Common myeloid progenitor, CD34-positive (primary cell): ENCODE data around the gene MPRIP.

Experiments used
- CTCF ChIA-PET: fragments of 350-600 bp; sonication (Branson Sonifier 250); formaldehyde crosslinking; loops from one replicate; lab custom pipeline; 2021; ENCODE audit warnings: antibody characterized with exemption; lab: Charles Lee
- POLR2A ChIA-PET: fragments of 350-600 bp; sonication (Branson Sonifier 250); formaldehyde crosslinking; loops from one replicate; lab custom pipeline; 2021; ENCODE audit warnings: antibody characterized with exemption; lab: Charles Lee
- DNase-seq, 3 donors: peaks; one replicate each; pipeline versions ENCODE4 v3.0.0 to v3.0.0-alpha.2; 2013
- H3K27ac ChIP-seq, 2 experiments: 1 replicate in 1 of 2; 2 replicates in 1 of 2; pipeline ENCODE4 v1.7.0; 2013; ENCODE audit warnings: inconsistent platforms in 2 of 2, low read length in 2 of 2, mild to moderate bottlenecking in 2 of 2, low read depth in 1 of 2, moderate library complexity in 1 of 2; ENCODE audit not compliant: severe bottlenecking in 2 of 2, insufficient read depth in 1 of 2, poor library complexity in 1 of 2
- H3K27me3 ChIP-seq, 5 experiments: replicated peaks in 2 of 5; 1 replicate in 3 of 5; 2 replicates in 2 of 5; pipeline versions ENCODE4 v1.6.1 to v1.7.0; 2013; ENCODE audit warnings: low read length in 4 of 5, mild to moderate bottlenecking in 2 of 5, moderate library complexity in 2 of 5, inconsistent platforms in 1 of 5; ENCODE audit not compliant: insufficient read depth in 5 of 5, control insufficient read depth in 4 of 5
- H3K36me3 ChIP-seq, 4 experiments: 1 replicate in 2 of 4; 2 replicates in 2 of 4; pipeline versions ENCODE4 v1.6.1 to v1.7.0; 2013; ENCODE audit warnings: low read length in 3 of 4, control low read depth in 1 of 4, mild to moderate bottlenecking in 1 of 4; ENCODE audit not compliant: control insufficient read depth in 4 of 4, insufficient read depth in 4 of 4
- H3K4me1 ChIP-seq, 4 experiments: 1 replicate in 3 of 4; 2 replicates in 1 of 4; pipeline versions ENCODE4 v1.6.1 to v1.7.1; 2013; ENCODE audit warnings: low read length in 3 of 4, mild to moderate bottlenecking in 3 of 4, control low read depth in 1 of 4, inconsistent platforms in 1 of 4, moderate library complexity in 1 of 4; ENCODE audit not compliant: control insufficient read depth in 4 of 4, insufficient read depth in 4 of 4; ENCODE audit errors: control extremely low read depth in 1 of 4
- H3K4me3 ChIP-seq, 7 experiments: 1 replicate in 4 of 7; 2 replicates in 3 of 7; pipeline versions ENCODE4 v1.5.1 to v1.7.0; 2013; ENCODE audit warnings: mild to moderate bottlenecking in 7 of 7, low read length in 6 of 7, moderate library complexity in 6 of 7, inconsistent platforms in 2 of 7, low read depth in 2 of 7, control low read depth in 1 of 7; ENCODE audit not compliant: insufficient read depth in 4 of 7, control insufficient read depth in 1 of 7; ENCODE audit errors: extremely low read depth in 1 of 7
- H3K9me3 ChIP-seq, 5 experiments: 1 replicate in 4 of 5; 2 replicates in 1 of 5; pipeline versions ENCODE4 v1.6.1 to v1.7.1; 2013; ENCODE audit warnings: low read length in 4 of 5, mild to moderate bottlenecking in 2 of 5, inconsistent platforms in 1 of 5, low read depth in 1 of 5, moderate library complexity in 1 of 5; ENCODE audit not compliant: control insufficient read depth in 4 of 5, insufficient read depth in 2 of 5; ENCODE audit errors: control extremely low read depth in 1 of 5
- WGBS: methylation state at CpG from one replicate; pipeline ENCODE4 v1.1.5; 2013; ENCODE audit not compliant: insufficient coverage; 5-methylcytosine and 5-hydroxymethylcytosine counted together

MPRIP gene

DNA sequence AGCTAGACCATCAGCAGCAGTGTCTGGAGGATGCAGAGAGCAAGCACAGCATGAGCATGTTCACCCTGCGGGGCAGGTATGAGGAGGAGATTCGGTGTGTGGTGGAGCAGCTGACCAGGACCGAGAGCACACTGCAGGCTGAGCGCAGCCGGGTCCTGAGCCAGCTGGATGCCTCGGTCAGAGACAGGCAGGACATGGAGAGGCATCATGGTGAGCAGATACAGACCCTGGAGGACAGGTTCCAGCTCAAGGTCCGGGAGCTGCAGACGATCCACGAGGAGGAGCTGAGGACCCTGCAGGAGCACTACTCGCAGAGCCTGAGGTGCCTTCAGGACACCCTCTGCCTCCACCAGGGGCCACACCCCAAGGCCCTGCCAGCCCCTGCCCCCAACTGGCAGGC is 125.1 kb downstream of the MPRIP start:
- 100% methylated on average over 9 of the region's 10 CpGs for WGBS
- H3K36me3 ChIP-seq: peaks cover 3 to 88% (median 68%) of the 10 kb centered on the region in 4 experiments

DNA sequence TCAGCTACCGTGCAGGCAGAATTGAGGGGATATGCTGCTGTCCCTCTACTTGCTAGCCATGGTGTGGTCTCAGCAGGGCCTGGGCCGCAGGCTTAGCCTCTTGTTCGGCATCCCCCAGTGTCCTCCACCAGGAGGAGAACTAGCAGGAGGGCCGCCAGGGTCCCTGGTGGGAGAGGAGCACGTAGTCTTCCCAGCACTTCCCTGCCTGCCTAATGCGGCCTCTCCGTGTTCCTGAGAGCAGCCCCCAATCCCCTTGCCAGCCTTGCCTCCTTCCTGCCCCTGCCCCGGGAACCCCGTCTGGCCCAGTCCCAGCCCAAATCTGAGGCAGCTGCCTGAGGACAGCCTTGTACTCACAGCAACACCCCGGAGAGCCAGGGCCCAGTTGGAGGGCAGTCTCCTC is 125.7 kb downstream of the MPRIP start:
- no peaks in the 10 kb centered on the region for H3K9me3 ChIP-seq
- no peak overlapping the region for H3K27ac ChIP-seq
- H3K36me3 ChIP-seq: peaks cover 3 to 90% (median 67%) of the 10 kb centered on the region in 4 experiments
- no peaks in the 10 kb centered on the region for H3K4me1 ChIP-seq
- ChIA-PET CTCF (interaction anchor here (0.8 to 1.8 kb wide), 2 partner anchors 15 to 26 kb away, joined by 3 to 4 read pairs; no protein-coding TSS in a partner anchor), POLR2A (no interaction called here)
- no peak for DNase-seq
- WGBS: 97% methylated on average over 10 of the region's 10 CpGs
- no peak overlapping the region for H3K4me3 ChIP-seq
- H3K27me3 ChIP-seq: no peaks in the 10 kb centered on the region

More for the DNA sequence above, 125.1 kb downstream of the MPRIP start:
- Histone ChIP-seq H3K9me3 (no peaks in the 10 kb centered on the region), H3K27ac (no peak overlapping the region), H3K4me3 (no peak overlapping the region), H3K27me3 (no peaks in the 10 kb centered on the region), H3K4me1 (no peaks in the 10 kb centered on the region)
- ChIA-PET CTCF (interaction anchor here (0.8 to 1.8 kb wide), 3 partner anchors 14 to 103 kb away, joined by 3 to 4 read pairs (median 4); no protein-coding TSS in a partner anchor), POLR2A (no interaction called here)
- DNase-seq: no peak

DNA sequence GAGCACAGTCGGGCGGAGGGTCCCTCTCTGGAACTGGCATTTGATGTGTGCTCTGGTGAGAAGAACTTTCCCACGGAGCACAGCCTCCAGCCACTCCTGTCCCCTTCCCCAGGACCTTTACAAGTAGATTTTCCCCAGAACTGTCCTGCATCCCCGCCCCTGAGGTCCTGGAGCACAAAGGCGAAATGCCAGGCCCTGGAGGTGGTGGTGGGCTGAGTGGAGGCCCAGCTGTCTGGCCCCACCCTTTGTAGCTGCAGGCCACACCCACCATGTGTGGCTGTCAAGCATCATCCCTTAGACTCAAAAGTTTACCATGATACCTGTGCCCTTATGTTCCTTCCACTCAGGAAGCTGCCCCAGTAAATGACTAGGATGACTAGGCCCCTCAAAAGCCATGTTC is 126.1 kb downstream of the MPRIP start:
- ChIA-PET POLR2A (no interaction called here), CTCF (interaction anchor here (0.8 kb wide), 1 partner anchor 27 kb away, joined by 3 read pairs; no protein-coding TSS in a partner anchor)
- H3K36me3 ChIP-seq: peaks cover 3 to 91% (median 69%) of the 10 kb centered on the region in 4 experiments
- no peaks in the 10 kb centered on the region for H3K9me3 ChIP-seq
- 100% methylated on average over 3 of the region's 5 CpGs for WGBS
- no peaks in the 10 kb centered on the region for H3K4me1 ChIP-seq
- no peak for DNase-seq
- H3K4me3 ChIP-seq: no peak overlapping the region
- H3K27ac ChIP-seq: no peak overlapping the region
- no peaks in the 10 kb centered on the region for H3K27me3 ChIP-seq

DNA sequence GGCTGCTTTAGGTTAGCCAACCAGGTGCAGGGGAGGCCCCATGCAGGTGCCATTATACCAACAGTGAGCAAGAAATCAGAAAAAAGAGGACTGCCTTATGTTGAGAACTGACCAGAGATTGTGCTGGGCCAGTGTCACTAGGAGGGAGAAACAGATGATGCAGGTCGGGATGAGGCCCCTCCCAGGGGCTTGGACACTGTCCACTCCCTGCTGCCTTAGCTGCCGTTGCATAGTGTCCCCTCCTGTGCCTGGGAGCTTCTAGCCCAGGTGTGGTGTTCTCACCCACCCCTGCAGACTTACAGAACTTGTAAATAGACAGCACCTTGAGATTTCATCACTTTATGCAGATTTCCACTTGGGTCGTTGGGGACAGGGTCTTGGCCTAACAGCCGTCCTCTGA is 127.1 kb downstream of the MPRIP start:
- DNase-seq: no peak
- WGBS: 90% methylated on average over 3 of the region's 4 CpGs
- no peaks in the 10 kb centered on the region for H3K9me3 ChIP-seq
- H3K4me1 ChIP-seq: no peaks in the 10 kb centered on the region
- peaks cover 3 to 93% (median 73%) of the 10 kb centered on the region in 4 experiments for H3K36me3 ChIP-seq
- H3K4me3 ChIP-seq: no peak overlapping the region
- CTCF ChIA-PET: no interaction called here
- no peak overlapping the region for H3K27ac ChIP-seq
- no peaks in the 10 kb centered on the region for H3K27me3 ChIP-seq
- POLR2A ChIA-PET: no interaction called here

DNA sequence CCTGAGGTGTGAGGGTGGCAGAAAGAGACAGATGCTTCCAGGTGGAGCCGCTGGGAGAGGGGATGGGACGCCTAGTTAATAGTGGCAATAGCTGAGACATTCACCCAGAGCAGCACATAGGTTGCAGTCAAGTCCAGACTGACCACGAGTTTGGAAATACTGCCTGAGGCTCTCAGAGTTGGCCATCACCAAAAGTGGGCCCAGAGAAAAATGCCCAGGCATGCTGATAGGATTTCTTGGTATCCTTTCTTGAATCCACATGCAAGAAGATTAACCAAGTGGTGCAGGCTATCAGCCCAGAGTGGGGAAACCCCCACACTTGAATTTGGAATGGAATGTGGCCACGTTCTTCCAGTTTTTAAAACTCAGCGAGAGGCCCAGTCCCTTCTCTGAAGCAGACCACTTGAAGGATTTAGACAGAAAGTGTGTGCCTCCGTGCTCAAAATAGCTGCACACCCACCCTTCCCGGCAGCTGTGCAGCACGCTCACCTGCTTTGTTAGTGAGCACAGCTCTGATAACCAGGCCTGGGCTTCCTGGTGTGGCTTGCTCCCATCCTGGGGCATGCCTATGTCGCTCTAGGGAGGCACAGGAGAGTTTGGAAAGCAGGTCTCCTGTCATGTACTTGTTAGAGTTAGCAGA is 128.2 kb downstream of the MPRIP start:
- 93% methylated on average over 8 of the region's 9 CpGs for WGBS
- H3K27me3 ChIP-seq: no peaks in the 10 kb centered on the region
- POLR2A ChIA-PET: interaction anchor here (0.8 kb wide), 1 partner anchor 22 kb away, joined by 3 read pairs; no protein-coding TSS in a partner anchor
- H3K9me3 ChIP-seq: no peaks in the 10 kb centered on the region
- no peaks in the 10 kb centered on the region for H3K4me1 ChIP-seq
- no peak overlapping the region for H3K27ac ChIP-seq
- CTCF ChIA-PET: no interaction called here
- peaks cover 3 to 92% (median 72%) of the 10 kb centered on the region in 4 experiments for H3K36me3 ChIP-seq
- DNase-seq: no peak
- H3K4me3 ChIP-seq: no peak overlapping the region

DNA sequence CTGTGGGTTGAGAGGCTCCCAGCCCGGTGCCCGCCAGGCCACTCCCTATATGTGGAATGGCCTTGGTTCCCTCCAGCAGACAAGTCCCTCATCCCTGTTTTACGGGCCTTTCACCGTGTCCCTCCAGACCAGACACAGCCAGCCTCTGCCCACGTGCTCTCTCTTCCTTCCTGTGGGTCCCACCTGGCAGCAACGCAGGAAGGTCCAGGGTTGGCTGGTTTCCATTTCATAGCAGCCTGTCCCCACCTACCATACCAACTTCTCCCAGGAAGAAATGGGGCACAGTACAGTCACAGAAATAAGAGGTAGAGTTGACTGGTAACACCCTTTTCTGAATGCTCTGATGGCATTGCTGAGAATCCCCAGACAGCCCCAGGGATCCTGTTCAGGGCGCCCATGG is 128.9 kb downstream of the MPRIP start:
- POLR2A ChIA-PET: no interaction called here
- 82% methylated on average over 5 of the region's 7 CpGs for WGBS
- DNase-seq: no peak
- Histone ChIP-seq H3K27ac (no peak overlapping the region), H3K9me3 (no peaks in the 10 kb centered on the region), H3K36me3 (peaks cover 4 to 92% (median 72%) of the 10 kb centered on the region in 4 experiments), H3K4me3 (no peak overlapping the region), H3K4me1 (no peaks in the 10 kb centered on the region), H3K27me3 (no peaks in the 10 kb centered on the region)
- CTCF ChIA-PET: no interaction called here
